Measurements from ENCODE around the gene KIAA1549.

- TF ChIP-seq, protein P1, sequence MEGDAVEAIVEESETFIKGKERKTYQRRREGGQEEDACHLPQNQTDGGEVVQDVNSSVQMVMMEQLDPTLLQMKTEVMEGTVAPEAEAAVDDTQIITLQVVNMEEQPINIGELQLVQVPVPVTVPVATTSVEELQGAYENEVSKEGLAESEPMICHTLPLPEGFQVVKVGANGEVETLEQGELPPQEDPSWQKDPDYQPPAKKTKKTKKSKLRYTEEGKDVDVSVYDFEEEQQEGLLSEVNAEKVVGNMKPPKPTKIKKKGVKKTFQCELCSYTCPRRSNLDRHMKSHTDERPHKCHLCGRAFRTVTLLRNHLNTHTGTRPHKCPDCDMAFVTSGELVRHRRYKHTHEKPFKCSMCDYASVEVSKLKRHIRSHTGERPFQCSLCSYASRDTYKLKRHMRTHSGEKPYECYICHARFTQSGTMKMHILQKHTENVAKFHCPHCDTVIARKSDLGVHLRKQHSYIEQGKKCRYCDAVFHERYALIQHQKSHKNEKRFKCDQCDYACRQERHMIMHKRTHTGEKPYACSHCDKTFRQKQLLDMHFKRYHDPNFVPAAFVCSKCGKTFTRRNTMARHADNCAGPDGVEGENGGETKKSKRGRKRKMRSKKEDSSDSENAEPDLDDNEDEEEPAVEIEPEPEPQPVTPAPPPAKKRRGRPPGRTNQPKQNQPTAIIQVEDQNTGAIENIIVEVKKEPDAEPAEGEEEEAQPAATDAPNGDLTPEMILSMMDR (conservative IDR thresholded peaks at IDR 0.05 in 1 of 2, IDR thresholded peaks at IDR 0.05 in 1 of 2; ENCODE audit: extremely low read depth in 1 of 2, insufficient read depth in 1 of 2, low read depth in 1 of 2, low read length in 2 of 2): no peak
- no peak for TF ChIP-seq EZH2 (IDR thresholded peaks at IDR 0.05; ENCODE audit: borderline replicate concordance, low read length)
Observed at GRCh38 chr7:138929969-138930368, 51.2 kb downstream of the KIAA1549 start.
